Upper lobe of left lung (tissue), 6 donors: ENCODE measurements around the gene ABHD17A. TPM values are rescaled to one million over a fixed set of nuclear protein-coding genes. Genes with fewer than 3 reads are reported as not detected.
A peak's percentile ranks its signal among the peaks of the same experiment; 100 is the strongest.
"Not testable (repeated sequence)": the region's sequence is repeated elsewhere in the genome, so short reads cannot be mapped to it uniquely, and the experiment has no call there.

Experiments used
- ATAC-seq, 2 donors: fragments of 200-7000 bp; cut with Tn5 transposase; one replicate each; pipeline ENCODE4 v1.9.1; 2022; ENCODE audit warnings: mild to moderate bottlenecking in 2 of 2, moderate library complexity in 2 of 2; ENCODE audit not compliant: low FRiP score in 2 of 2
- DNase-seq, 2 donors: peaks; one replicate each; pipeline ENCODE4 v3.0.0-alpha.2; 2019 to 2020
- H3K27ac ChIP-seq, 4 donors: fragments of 200-600 bp; sonication (generic); one replicate each; pipeline ENCODE4 v1.5.1; 2016 to 2019
- H3K27me3 ChIP-seq, 4 donors: fragments of 200-600 bp; sonication (generic); one replicate each; pipeline ENCODE4 v1.5.1; 2017 to 2019
- H3K36me3 ChIP-seq, 4 donors: fragments of 200-600 bp; sonication (generic); one replicate each; pipeline ENCODE4 v1.5.1; 2016 to 2019
- H3K4me1 ChIP-seq, 4 donors: fragments of 200-600 bp; sonication (generic); one replicate each; pipeline ENCODE4 v1.5.1; 2018 to 2019
- H3K4me3 ChIP-seq, 4 donors: fragments of 200-600 bp; sonication (generic); one replicate each; pipeline ENCODE4 v1.5.1; 2017 to 2019; ENCODE audit warnings: mild to moderate bottlenecking in 2 of 4, moderate library complexity in 1 of 4
- H3K9me3 ChIP-seq, 4 donors: fragments of 200-600 bp; sonication (generic); one replicate each; pipeline ENCODE4 v1.5.1; 2018 to 2019
- CTCF ChIP-seq, 6 experiments: fragments of 450-650 bp in 4 of 6; fragments of 200-600 bp in 2 of 6; sonication (generic) in 2 of 6; IDR thresholded peaks; one replicate each; pipeline ENCODE4 v1.5.1; 2016 to 2019; ENCODE audit warnings: antibody characterized with exemption in 6 of 6
- EP300 ChIP-seq, 4 donors: sonication (generic); formaldehyde crosslinking; IDR thresholded peaks; one replicate each; pipeline ENCODE4 v1.5.1; 2017; ENCODE audit warnings: antibody characterized with exemption in 4 of 4, control low read depth in 2 of 4
- POLR2A ChIP-seq, 4 donors: fragments of 450-650 bp; IDR thresholded peaks; one replicate each; pipeline ENCODE4 v1.5.1; 2016 to 2017; ENCODE audit warnings: antibody characterized with exemption in 4 of 4, mild to moderate bottlenecking in 2 of 4
- POLR2AphosphoS5 ChIP-seq, 2 donors: sonication (generic); formaldehyde crosslinking; IDR thresholded peaks; one replicate each; pipeline ENCODE4 v1.5.1; 2017; ENCODE audit warnings: antibody characterized with exemption in 2 of 2
- WGBS, 2 donors: methylation state at CpG; one replicate each; pipeline ENCODE4 v1.1.5; 2017 to 2018; 5-methylcytosine and 5-hydroxymethylcytosine counted together
- total RNA-seq, 6 donors: library from RNA; depleted of rRNA in 4 of 6; stranded (reverse); fragments of >200 nt in 4 of 6; gene quantifications; one replicate each; pipeline versions ENCODE4 v1.1.0 to v1.2.1, GENCODE V29; 2016 to 2021
- donor health status: DM: no; HTN: no; CAD: no; lungs with moderate emphysema.
- donor health status: DM: no; HTN: yes; CAD: no; lungs with severe emphysema.

ABHD17A gene
- total RNA-seq, 6 donors from 2014 or later = 63.4 to 143 (median 108) TPM

GRCh38 chr19:1875646-1876495 lies 9.4 kb downstream of the ABHD17A start:
- WGBS, 2 donors = 0 to 1% methylated on average over 20 to 32 of the region's 87 CpGs
- peak; percentile 95 to 99 for ATAC-seq
- TF ChIP-seq EP300 (IDR thresholded peaks at IDR 0.05) (peak in 2 of 4 donors; percentile 51 to 87), POLR2AphosphoS5 (IDR thresholded peaks at IDR 0.05) (peak; percentile 98 to 99), CTCF (IDR thresholded peaks at IDR 0.05) (peak in 4 of 6 experiments; percentile 1 to 39 (median 8)), POLR2A (IDR thresholded peaks at IDR 0.05) (peak in 3 of 4 donors; percentile 77 to 97 (median 93))
- Histone ChIP-seq H3K27me3 (no peaks in the 10 kb centered on the region), H3K36me3 (peaks cover 0 to 30% (median 9%) of the 10 kb centered on the region in 4 donors), H3K9me3 (no peaks in the 10 kb centered on the region), H3K4me3 (peak overlapping the region; percentile 73 to 99 (median 86)), H3K4me1 (peaks cover 52 to 65% (median 58%) of the 10 kb centered on the region in 4 donors), H3K27ac (peak overlapping the region; percentile 90 to 98 (median 96))
- DNase-seq = peak; percentile 96 to 97

- H3K9me3 ChIP-seq, H3K27me3 ChIP-seq, ATAC-seq, DNase-seq: not testable (repeated sequence)
- Histone ChIP-seq H3K4me3 (peak overlapping the region; percentile 73 to 99 (median 86)), H3K36me3 (peaks cover 0 to 23% (median 6%) of the 10 kb centered on the region in 4 donors), H3K27ac (peak overlapping the region; percentile 90 to 98 (median 96)), H3K4me1 (peaks cover 46 to 59% (median 52%) of the 10 kb centered on the region in 4 donors)
- whole genome bisulfite sequencing, 2 donors = 0 to 1% methylated on average over 9 to 11 of the region's 11 CpGs
Observed at GRCh38 chr19:1875265-1875645, 10.0 kb downstream of the ABHD17A start.

GRCh38 chr19:1874554-1875185 lies 10.6 kb downstream of the ABHD17A start:
- peak overlapping the region; percentile 90 to 98 (median 96) for H3K27ac ChIP-seq
- no peak for ATAC-seq
- TF ChIP-seq CTCF (IDR thresholded peaks at IDR 0.05) = no peak
- no peak for TF ChIP-seq POLR2A (IDR thresholded peaks at IDR 0.05)
- peak in 1 of 2 donors; percentile 16 for TF ChIP-seq POLR2AphosphoS5 (IDR thresholded peaks at IDR 0.05)
- TF ChIP-seq EP300 (IDR thresholded peaks at IDR 0.05) = no peak
- H3K27me3 ChIP-seq = no peaks in the 10 kb centered on the region
- 6 to 9% methylated on average over 16 of the region's 16 CpGs for WGBS, 2 donors
- peak overlapping the region; percentile 73 to 99 (median 86) for H3K4me3 ChIP-seq
- H3K4me1 ChIP-seq = peaks cover 42 to 55% (median 49%) of the 10 kb centered on the region in 4 donors
- peaks cover 0 to 18% (median 4%) of the 10 kb centered on the region in 4 donors for H3K36me3 ChIP-seq
- no peak for DNase-seq
- H3K9me3 ChIP-seq = no peaks in the 10 kb centered on the region

- Histone ChIP-seq H3K4me3 (peak overlapping the region in 3 of 4 donors; percentile 6 to 98 (median 73)), H3K9me3 (no peaks in the 10 kb centered on the region), H3K36me3 (peaks cover 0 to 15% (median 4%) of the 10 kb centered on the region in 4 donors), H3K27me3 (no peaks in the 10 kb centered on the region), H3K4me1 (peaks cover 42 to 55% (median 49%) of the 10 kb centered on the region in 4 donors), H3K27ac (peak overlapping the region; percentile 77 to 98 (median 93))
- 39 to 56% methylated on average over 24 to 29 of the region's 29 CpGs for WGBS, 2 donors
- DNase-seq = peak in 1 of 2 donors; percentile 85
- TF ChIP-seq POLR2A (IDR thresholded peaks at IDR 0.05) (no peak), POLR2AphosphoS5 (IDR thresholded peaks at IDR 0.05) (peak in 1 of 2 donors; percentile 3), EP300 (IDR thresholded peaks at IDR 0.05) (no peak), CTCF (IDR thresholded peaks at IDR 0.05) (no peak)
- peak in 1 of 2 donors; percentile 47 for ATAC-seq
Observed at GRCh38 chr19:1873524-1874473, 11.5 kb downstream of the ABHD17A start.
